CD4-positive, alpha-beta T cell treated with Interleukin-4 for 4 hours (primary cell): Measurements from ENCODE around the gene DENND6A.
"Not testable (repeated sequence)": the region's sequence is repeated elsewhere in the genome, so short reads cannot be mapped to it uniquely, and the experiment has no call there.

ENCODE experiments used
- DNase-seq: peaks from one replicate; pipeline ENCODE4 v3.0.0-alpha.2; 2020

The DENND6A gene

GRCh38 chr3:57627976-57628375, 64.9 kb downstream of the DENND6A start:
- no peak for DNase-seq

DNA sequence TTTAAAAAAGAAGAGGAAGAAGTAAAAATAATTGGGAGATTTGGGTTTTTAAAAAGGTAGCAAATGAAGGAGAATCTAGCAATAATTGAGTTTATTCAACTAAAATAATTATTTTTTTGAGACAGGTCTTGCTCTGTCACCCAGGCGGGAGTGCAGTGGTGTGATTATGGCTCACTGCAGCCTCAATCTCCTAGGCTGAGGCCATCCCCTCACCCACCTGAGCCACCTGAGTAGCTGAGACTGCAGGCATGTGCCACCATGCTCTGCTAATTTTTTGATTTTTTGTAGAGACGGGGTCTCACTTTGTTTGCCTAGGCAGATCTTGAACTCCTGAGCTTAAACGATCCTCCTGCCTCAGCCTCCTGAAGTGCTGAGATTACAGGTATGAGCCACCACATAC, 68.1 kb downstream of the DENND6A start:
- DNase-seq = no peak

DNA sequence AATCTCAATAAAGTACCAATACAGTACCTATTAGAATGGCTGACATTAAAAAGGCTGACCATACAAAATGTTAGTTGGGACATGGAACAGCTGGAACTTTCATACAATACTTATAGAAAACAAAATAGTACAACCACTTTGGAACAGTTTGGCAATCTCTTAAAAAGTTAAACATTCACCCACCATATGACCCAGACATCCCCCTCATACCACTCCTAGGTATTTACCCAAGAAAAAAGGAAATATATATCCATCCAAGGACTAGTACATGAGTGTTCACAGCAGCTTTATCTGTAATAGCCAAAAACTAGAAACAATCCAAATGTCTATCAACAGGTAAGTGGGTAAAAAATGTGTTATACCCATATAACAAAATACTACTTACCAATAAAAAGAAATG, 70.5 kb downstream of the DENND6A start:
- DNase-seq = no peak

DNA sequence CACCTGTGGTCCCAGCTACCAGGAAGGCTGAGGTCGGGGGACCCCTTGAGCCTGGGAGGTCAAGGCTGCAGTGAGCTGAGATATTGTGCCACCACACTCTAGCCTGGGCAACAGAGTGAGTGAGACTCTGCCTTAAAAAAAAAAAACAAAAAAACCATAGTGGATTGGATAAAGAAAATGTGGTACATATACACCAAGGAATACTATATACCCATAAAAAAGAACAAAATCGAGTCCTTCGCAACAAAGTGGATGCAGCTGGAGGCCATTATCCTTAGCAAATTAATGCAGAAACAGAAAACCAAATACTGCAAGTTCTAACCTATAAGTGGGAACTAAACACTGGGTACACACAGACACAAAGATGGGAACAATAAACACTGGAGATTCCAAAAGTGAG, 75.1 kb downstream of the DENND6A start:
- no peak for DNase-seq

DNA sequence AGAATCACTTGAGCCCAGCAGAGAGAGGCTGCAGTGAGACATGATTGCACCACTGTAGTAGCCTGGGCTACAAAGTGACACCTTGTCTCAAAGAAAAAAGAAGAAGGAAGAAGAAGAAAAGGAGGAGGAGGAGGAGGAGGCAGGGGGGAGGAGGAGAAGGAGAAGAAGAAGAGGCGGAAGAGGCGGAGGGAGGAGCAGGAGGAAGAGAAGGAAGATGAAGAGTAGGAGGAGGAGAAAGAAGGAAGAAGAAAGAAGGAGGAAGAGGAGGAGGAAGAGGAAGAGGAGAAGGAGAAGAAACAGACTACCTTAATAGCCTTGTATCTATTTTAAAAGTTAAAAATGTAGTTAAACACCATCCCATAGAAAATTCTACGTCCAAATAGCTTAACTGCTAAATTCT, 76.6 kb downstream of the DENND6A start:
- DNase-seq = no peak

GRCh38 chr3:57611870-57612269, 81.0 kb downstream of the DENND6A start:
- DNase-seq = not testable (repeated sequence)

- no peak for DNase-seq
Observed at GRCh38 chr3:57605683-57606082, 87.2 kb downstream of the DENND6A start.

- no peak for DNase-seq
Observed at GRCh38 chr3:57604971-57605370, 87.9 kb downstream of the DENND6A start.

GRCh38 chr3:57600195-57600594, 92.7 kb downstream of the DENND6A start:
- no peak for DNase-seq

DNA sequence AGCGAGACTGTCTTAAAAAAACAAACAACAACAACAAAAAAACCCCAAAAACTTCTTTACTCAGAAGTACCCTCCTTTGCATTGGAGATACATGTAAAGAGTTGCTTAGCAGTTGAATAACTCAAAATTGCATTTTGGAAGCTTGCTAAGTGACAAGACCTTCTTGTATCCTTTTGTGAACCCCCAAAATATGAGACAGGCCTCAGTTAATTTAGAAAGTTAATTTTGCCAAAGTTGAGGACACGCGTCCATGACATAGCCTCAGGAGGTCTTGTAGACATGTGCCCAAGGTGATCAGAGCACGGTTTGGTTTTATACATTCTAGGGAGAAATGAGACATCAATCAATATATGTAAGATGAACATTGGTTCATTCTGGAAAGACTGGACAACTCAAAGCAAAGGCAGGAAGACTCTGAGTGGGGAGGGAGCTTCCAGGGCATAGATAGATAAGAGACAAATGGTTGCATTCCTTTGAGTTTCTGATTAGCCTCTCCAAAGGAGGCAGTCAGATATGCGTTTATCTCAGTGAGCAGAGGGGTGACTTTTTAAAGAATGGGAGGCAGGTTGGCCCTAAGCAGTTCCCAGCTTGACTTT, 94.0 kb downstream of the DENND6A start:
- DNase-seq = no peak

GRCh38 chr3:57597127-57597923, 95.6 kb downstream of the DENND6A start, which contains the start of gene ARF4:
Gene ARF4 (minus strand): TSS chr3:57597344. CDS start chr3:57597140, 204 bp downstream.
- DNase-seq = peak; percentile 100

GRCh38 chr3:57596495-57597126, 96.3 kb downstream of the DENND6A start:
- DNase-seq = peak; percentile 58

DNA sequence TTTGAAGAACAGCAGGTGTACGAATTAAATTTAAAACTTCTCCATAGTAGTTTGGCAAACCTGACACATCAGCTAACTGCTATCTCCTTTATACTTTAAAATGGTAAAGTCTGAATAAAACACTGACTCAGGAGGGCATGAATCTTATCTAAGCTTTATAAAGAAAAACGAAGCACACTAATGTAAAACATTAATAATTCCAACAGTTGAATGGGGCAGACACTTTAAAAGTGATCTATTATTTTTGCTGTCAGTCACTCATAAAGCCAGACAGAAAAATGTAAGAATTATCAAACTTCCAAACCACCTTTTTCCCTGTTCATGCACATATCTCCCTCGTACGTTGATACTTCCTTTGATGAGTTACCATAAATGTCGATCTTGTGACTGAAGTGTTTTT, 98.3 kb downstream of the DENND6A start:
- DNase-seq = no peak

DNA sequence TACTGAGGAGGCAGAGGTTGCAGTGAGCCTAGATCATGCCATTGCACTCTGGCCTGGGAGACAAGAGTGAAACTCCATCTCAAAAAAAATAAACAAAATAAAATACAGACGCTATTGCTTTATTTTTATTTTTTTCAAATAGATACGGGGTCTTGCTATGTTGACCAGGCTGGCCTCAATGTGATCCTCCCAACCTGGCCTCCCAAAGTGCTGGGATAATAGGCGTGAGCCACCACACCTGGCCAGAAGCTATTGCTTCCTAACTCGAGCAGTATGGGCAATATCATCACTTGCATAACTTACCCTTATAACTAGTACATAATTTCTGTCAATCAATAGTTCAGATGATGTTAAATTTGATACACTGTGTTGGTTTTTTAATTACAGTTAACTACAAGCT, 98.7 kb downstream of the DENND6A start:
- DNase-seq = no peak

- no peak for DNase-seq
Observed at GRCh38 chr3:57592306-57592705, 100.6 kb downstream of the DENND6A start.

GRCh38 chr3:57587905-57588304, 105.0 kb downstream of the DENND6A start:
- no peak for DNase-seq

DNA sequence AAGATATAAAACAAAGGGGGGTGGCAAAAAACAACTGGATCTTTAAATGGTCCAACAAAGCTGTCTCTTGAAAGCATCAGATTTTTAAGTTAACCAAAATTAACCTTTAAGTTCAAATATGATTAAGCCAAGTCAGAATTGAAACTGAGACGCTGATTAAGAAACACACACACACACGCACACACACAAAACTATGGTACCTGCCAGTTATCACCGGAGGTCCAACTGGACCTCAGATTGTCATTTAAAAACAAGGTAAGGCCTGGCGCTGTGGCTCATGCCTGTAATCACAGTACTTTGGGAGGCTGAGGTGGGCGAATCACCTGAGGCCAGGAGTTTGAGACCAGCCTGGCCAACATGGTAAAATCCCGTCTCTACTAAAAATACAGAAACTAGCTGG, 106.1 kb downstream of the DENND6A start:
- no peak for DNase-seq

DNA sequence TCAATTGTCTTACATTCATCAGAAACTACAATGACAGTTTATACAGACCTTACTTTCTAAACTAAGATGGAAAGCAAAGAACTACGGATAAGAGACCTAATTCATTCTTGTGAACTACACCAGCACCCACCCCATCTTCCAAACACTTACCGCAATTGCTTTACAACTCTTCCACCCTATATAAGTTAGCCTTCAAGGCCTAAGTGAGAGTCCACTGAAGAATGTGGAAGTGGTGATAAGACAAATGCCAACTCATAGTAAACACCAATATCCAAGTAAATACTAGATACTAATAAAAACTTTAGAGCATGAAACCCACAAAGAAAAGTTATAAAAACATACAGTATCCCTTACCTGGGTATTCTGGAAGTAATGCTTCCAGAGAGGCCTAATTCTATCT, 109.3 kb downstream of the DENND6A start:
- no peak for DNase-seq

DNA sequence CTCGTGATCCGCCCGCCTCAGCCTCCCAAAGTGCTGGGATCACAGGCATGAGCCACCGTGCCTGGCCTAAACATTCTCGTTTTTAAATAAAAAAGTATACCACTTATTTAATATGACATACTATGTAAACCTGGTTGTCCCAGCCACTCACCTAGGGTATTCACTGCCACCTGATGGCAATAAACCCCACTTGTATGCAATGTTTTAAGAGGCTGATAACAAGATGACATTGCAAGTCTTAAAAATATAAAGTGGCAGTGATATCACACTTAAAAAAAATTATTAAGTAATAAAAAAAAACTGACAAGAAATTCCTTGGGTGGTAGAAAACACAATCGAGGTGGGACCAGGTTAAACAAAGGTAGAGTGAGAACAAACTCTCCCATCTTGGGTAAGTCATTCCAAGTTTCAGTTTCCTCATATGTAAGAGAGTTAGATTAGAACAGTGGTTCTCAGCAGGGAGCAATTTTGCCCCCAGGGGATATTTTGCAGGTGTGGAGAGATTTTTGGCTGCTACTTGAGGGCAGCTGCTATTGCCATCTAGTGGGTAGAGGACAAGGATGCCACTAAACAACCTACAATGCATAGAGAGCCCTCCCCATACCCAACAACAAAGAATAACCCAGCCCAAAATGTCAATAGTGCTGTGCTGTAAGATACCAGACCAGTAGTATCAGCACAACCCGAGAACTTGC, 110.3 kb downstream of the DENND6A start:
- peak; percentile 13 for DNase-seq

DNA sequence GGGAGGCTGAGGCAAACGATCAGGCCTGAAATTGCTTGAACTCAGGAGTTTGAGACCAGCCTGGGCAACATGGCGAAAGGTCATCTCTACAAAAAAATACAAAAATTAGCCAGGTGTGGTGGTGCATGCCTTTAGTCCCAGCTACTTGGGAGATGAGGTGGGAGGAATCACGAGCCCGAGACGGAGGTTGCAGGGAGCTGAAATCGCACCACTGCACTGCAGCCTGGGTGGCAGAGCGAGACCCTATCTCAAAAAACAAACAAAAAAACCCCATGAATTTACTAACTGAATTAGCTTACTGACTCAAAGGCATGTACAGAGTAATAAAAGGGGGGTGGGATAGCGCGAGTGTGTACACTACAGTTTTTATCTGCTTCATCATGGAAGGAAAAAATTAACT, 115.1 kb downstream of the DENND6A start:
- DNase-seq = no peak

DNA sequence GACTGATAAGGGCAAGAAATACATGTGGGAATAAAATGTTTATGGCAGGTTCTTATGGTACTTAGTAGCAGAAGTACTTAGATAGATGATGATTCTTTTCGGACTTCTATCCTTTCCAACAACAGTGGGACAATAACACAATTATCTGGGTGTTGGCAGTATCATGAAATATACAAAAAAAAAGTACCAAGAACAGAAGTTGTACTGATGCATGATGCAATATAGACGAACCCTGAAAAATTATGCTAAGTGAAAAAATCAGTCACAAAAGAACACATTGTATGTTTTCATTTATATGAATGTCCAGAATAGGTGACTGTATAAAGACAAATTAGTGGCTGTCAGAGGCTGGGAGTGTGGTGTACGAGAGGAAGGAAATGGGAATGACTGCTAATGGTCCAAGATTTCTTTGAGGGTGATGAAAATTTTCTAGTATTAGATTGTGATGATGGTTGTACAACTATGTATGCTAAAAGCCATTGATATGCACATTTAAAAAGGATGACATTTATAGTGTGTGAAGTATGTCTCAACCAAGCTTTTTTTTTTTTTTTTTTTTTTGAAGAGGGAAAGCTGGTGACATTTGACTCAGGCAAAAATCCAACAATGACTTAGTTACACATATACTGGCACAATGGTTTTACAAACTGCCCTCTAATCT, 116.8 kb downstream of the DENND6A start:
- DNase-seq = no peak
